ENCODE data around the gene VWA3B. TPM values are rescaled to one million over a fixed set of nuclear protein-coding genes. Genes with fewer than 3 reads are reported as not detected.

The VWA3B gene
- total and polyA plus RNA-seq, 2 experiments from 2014 or later: 0.80 TPM; not detected in 1

DNA sequence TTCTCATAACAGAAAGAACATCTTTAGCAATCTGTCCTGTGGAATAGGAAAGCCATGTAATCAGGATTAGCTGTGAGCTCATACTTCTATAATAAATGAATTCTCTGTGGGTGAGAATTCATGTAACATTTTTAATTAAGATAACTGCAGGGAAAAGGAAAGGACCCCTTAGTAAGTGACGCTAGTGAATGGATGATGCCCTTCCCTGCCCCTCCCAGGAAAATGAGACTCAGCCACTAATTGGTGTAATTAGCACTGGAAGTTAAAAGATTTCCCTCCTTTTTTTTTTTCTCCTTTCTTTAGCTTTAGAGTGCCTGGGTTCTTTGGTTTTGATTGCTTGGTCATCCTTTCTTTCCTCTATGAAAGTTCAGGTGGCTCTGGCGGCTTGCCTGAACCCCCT lies 90.3 kb downstream of the VWA3B start:
- Histone ChIP-seq H3K4me2 (no peak overlapping the region), H3K9me2 (replicated peaks; ENCODE audit: insufficient read depth) (no peaks in the 10 kb centered on the region), H3K9me3 (ENCODE audit: low read depth) (no peaks in the 10 kb centered on the region), H3K79me2 (no peaks in the 10 kb centered on the region), H3K27me3 (peaks cover 30% of the 10 kb centered on the region), H4K20me1 (ENCODE audit: insufficient read depth, poor library complexity, severe bottlenecking) (no peaks in the 10 kb centered on the region), H3K4me1 (ENCODE audit: insufficient read depth) (no peaks in the 10 kb centered on the region), H3K36me3 (replicated peaks; ENCODE audit: insufficient read depth, low read depth) (no peaks in the 10 kb centered on the region), H3K27ac (no peak overlapping the region), H3K4me3 (no peak overlapping the region), H2AFZ (no peak overlapping the region)
- TF ChIP-seq EZH2phosphoT487 (IDR thresholded peaks at IDR 0.05; ENCODE audit: low read depth, severe bottlenecking, unreplicated experiment): no peak
- TF ChIP-seq, protein P1, sequence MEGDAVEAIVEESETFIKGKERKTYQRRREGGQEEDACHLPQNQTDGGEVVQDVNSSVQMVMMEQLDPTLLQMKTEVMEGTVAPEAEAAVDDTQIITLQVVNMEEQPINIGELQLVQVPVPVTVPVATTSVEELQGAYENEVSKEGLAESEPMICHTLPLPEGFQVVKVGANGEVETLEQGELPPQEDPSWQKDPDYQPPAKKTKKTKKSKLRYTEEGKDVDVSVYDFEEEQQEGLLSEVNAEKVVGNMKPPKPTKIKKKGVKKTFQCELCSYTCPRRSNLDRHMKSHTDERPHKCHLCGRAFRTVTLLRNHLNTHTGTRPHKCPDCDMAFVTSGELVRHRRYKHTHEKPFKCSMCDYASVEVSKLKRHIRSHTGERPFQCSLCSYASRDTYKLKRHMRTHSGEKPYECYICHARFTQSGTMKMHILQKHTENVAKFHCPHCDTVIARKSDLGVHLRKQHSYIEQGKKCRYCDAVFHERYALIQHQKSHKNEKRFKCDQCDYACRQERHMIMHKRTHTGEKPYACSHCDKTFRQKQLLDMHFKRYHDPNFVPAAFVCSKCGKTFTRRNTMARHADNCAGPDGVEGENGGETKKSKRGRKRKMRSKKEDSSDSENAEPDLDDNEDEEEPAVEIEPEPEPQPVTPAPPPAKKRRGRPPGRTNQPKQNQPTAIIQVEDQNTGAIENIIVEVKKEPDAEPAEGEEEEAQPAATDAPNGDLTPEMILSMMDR (IDR thresholded peaks at IDR 0.05; ENCODE audit: poor library complexity): no peak
- no peak for TF ChIP-seq EZH2 (IDR thresholded peaks at IDR 0.05; ENCODE audit: borderline replicate concordance)
- no peak for DNase-seq (ENCODE audit: low spot score)
- 46% methylated on average over 2 of the region's 2 CpGs for WGBS (ENCODE audit: low lambda C conversion rate, missing lambda C conversion rate)

DNA sequence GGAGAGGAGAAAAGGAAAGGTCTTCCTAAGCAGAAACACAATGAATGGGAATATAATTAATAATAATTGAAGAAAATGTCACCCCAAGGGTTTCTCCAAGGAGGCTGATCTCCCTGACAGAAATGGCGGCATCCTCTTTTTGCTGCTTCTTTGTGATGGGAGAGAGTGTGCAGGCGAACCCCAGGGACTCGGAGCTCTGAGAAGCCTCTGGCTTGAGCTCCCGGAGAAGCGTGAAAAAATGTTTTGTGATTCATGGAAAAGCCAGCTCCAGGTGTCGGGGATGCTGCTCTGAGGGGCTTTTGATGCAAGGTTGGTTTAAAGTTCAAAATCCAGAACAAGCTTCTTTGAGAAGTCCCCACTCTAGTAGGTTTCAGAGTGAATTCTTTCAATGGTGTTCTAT lies 91.0 kb downstream of the VWA3B start:
- no peaks in the 10 kb centered on the region for H3K36me3 ChIP-seq (replicated peaks; ENCODE audit: insufficient read depth, low read depth)
- H3K4me3 ChIP-seq: no peak overlapping the region
- H3K79me2 ChIP-seq: no peaks in the 10 kb centered on the region
- H2AFZ ChIP-seq: no peak overlapping the region
- WGBS (ENCODE audit: low lambda C conversion rate, missing lambda C conversion rate): 70% methylated on average over 6 of the region's 6 CpGs
- no peak overlapping the region for H3K4me2 ChIP-seq
- TF ChIP-seq EZH2 (IDR thresholded peaks at IDR 0.05; ENCODE audit: borderline replicate concordance) (no peak), EZH2phosphoT487 (IDR thresholded peaks at IDR 0.05; ENCODE audit: low read depth, severe bottlenecking, unreplicated experiment) (no peak)
- TF ChIP-seq, protein P1 (IDR thresholded peaks at IDR 0.05; ENCODE audit: poor library complexity): no peak
- no peak overlapping the region for H3K27ac ChIP-seq
- H3K9me2 ChIP-seq (replicated peaks; ENCODE audit: insufficient read depth): no peaks in the 10 kb centered on the region
- no peaks in the 10 kb centered on the region for H3K9me3 ChIP-seq (ENCODE audit: low read depth)
- no peaks in the 10 kb centered on the region for H3K4me1 ChIP-seq (ENCODE audit: insufficient read depth)
- H4K20me1 ChIP-seq (ENCODE audit: insufficient read depth, poor library complexity, severe bottlenecking): no peaks in the 10 kb centered on the region
- DNase-seq (ENCODE audit: low spot score): no peak
- peaks cover 30% of the 10 kb centered on the region for H3K27me3 ChIP-seq

DNA sequence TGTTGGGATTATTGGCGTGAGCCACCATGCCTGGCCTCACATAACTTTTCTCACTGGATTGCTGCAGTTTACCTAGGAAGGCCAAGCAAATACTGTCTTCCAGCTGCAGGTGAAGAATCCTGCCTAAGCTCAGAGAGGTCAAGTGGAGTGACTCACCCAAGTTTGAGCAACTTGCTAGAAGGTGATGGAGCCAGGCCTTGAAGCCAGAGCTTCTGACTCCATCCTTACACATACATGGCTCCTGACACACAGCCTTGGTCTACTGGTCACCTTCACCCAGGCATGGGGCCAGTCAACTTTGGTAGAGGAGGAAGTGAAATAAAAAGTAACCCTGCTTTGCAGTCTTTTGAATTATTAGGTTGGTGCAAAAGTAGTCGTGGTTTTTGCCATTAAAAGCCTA lies 93.5 kb downstream of the VWA3B start:
- no peak for DNase-seq (ENCODE audit: low spot score)
- TF ChIP-seq EZH2phosphoT487 (IDR thresholded peaks at IDR 0.05; ENCODE audit: low read depth, severe bottlenecking, unreplicated experiment) (no peak), EZH2 (IDR thresholded peaks at IDR 0.05; ENCODE audit: borderline replicate concordance) (no peak)
- TF ChIP-seq, protein P1 (IDR thresholded peaks at IDR 0.05; ENCODE audit: poor library complexity): no peak
- no peaks in the 10 kb centered on the region for H3K9me3 ChIP-seq (ENCODE audit: low read depth)
- H3K4me2 ChIP-seq: no peak overlapping the region
- WGBS (ENCODE audit: low lambda C conversion rate, missing lambda C conversion rate): 83% methylated on average over 2 of the region's 2 CpGs
- no peaks in the 10 kb centered on the region for H3K4me1 ChIP-seq (ENCODE audit: insufficient read depth)
- no peak overlapping the region for H3K27ac ChIP-seq
- no peaks in the 10 kb centered on the region for H3K9me2 ChIP-seq (replicated peaks; ENCODE audit: insufficient read depth)
- H2AFZ ChIP-seq: no peak overlapping the region
- no peaks in the 10 kb centered on the region for H3K79me2 ChIP-seq
- H3K4me3 ChIP-seq: no peak overlapping the region
- H3K27me3 ChIP-seq: peaks cover 30% of the 10 kb centered on the region
- H3K36me3 ChIP-seq (replicated peaks; ENCODE audit: insufficient read depth, low read depth): no peaks in the 10 kb centered on the region
- no peaks in the 10 kb centered on the region for H4K20me1 ChIP-seq (ENCODE audit: insufficient read depth, poor library complexity, severe bottlenecking)

DNA sequence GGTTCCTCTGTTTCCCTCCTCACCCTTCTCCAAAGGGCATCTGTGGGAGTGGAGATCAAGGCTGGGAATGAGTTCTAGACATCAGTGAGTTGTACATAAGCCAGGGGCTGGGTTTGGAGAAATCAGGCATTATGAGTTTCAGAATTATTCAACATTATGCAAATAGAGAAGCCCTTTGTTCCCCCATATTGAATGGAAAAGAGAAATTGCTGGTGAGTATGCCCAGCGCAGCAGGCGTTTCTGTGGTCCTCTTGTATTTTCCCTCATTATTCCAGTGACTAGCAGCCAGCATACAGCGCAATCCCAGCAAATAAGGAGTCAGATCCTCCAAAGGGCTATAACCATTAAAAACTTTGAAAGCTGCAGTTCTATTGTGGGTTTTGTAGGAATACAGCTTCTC lies 94.4 kb downstream of the VWA3B start:
- TF ChIP-seq EZH2 (IDR thresholded peaks at IDR 0.05; ENCODE audit: borderline replicate concordance): no peak
- TF ChIP-seq, protein P1 (IDR thresholded peaks at IDR 0.05; ENCODE audit: poor library complexity): no peak
- no peak for TF ChIP-seq EZH2phosphoT487 (IDR thresholded peaks at IDR 0.05; ENCODE audit: low read depth, severe bottlenecking, unreplicated experiment)

More for the DNA sequence above, 94.4 kb downstream of the VWA3B start:
- H3K27ac ChIP-seq: no peak overlapping the region
- H4K20me1 ChIP-seq (ENCODE audit: insufficient read depth, poor library complexity, severe bottlenecking): no peaks in the 10 kb centered on the region
- H3K4me2 ChIP-seq: no peak overlapping the region
- no peak overlapping the region for H2AFZ ChIP-seq
- peaks cover 23% of the 10 kb centered on the region for H3K27me3 ChIP-seq
- WGBS (ENCODE audit: low lambda C conversion rate, missing lambda C conversion rate): 97% methylated on average over 3 of the region's 3 CpGs
- no peak overlapping the region for H3K4me3 ChIP-seq
- no peaks in the 10 kb centered on the region for H3K79me2 ChIP-seq
- no peak for DNase-seq (ENCODE audit: low spot score)
- H3K4me1 ChIP-seq (ENCODE audit: insufficient read depth): no peaks in the 10 kb centered on the region
- no peaks in the 10 kb centered on the region for H3K36me3 ChIP-seq (replicated peaks; ENCODE audit: insufficient read depth, low read depth)
- no peaks in the 10 kb centered on the region for H3K9me3 ChIP-seq (ENCODE audit: low read depth)
- H3K9me2 ChIP-seq (replicated peaks; ENCODE audit: insufficient read depth): no peaks in the 10 kb centered on the region
